HCT116 (cell line): ENCODE measurements around the gene PIAS4.

Source experiments
- EZH2 ChIP-seq: fragments of 200-600 bp; sonication (generic); IDR thresholded peaks from 2 replicates; pipeline ENCODE4 v1.6.1; 2017; ENCODE audit warnings: antibody characterized with exemption, mixed run types
- EZH2phosphoT487 ChIP-seq: fragments of 200-600 bp; IDR thresholded peaks from 2 replicates; pipeline ENCODE4 v1.6.1; 2018; ENCODE audit warnings: antibody characterized with exemption, borderline replicate concordance
- JUND ChIP-seq: IDR thresholded peaks from 2 replicates; pipeline ENCODE4 v1.6.1; 2012
- POLR2A ChIP-seq: IDR thresholded peaks from 2 replicates; pipeline ENCODE4 v1.7.0; 2011; ENCODE audit warnings: borderline replicate concordance; ENCODE audit not compliant: insufficient read depth, insufficient read length; ENCODE audit errors: extremely low read depth
- POLR2AphosphoS5 ChIP-seq: IDR thresholded peaks from 2 replicates; pipeline ENCODE4 v1.6.1; 2011; ENCODE audit warnings: mild to moderate bottlenecking, low read depth, low read length, moderate library complexity
- RAD21 ChIP-seq: IDR thresholded peaks from 2 replicates; pipeline ENCODE4 v1.6.1; 2012; ENCODE audit warnings: low read depth, mild to moderate bottlenecking
- SIN3A ChIP-seq: IDR thresholded peaks from 2 replicates; pipeline ENCODE4 v1.6.1; 2012; ENCODE audit warnings: low read depth
- SP1 ChIP-seq: IDR thresholded peaks from 2 replicates; pipeline ENCODE4 v1.6.1; 2012; ENCODE audit warnings: low read depth
- ZFX ChIP-seq: fragments of 450-650 bp; IDR thresholded peaks from 2 replicates; pipeline ENCODE4 v1.6.1; 2017
- ZNF274 ChIP-seq: fragments of 200-500 bp; sonication (Bioruptor generic); IDR thresholded peaks from 2 replicates; pipeline ENCODE4 v1.6.1; 2014; ENCODE audit warnings: mild to moderate bottlenecking, low read depth, low read length, inconsistent platforms
- TF ChIP-seq, protein P1 (sequence below), 3 experiments: fragments of 200-600 bp in 1 of 3; sonication (generic) in 1 of 3; IDR thresholded peaks in 2 of 3; conservative IDR thresholded peaks in 1 of 3; 2 replicates each; pipeline ENCODE4 v1.5.1; 2012 to 2017; ENCODE audit warnings: low read depth in 2 of 3, low read length in 2 of 3, antibody characterized with exemption in 1 of 3, borderline replicate concordance in 1 of 3, control low read depth in 1 of 3, mild to moderate bottlenecking in 1 of 3, mixed read lengths in 1 of 3, mixed run types in 1 of 3, moderate library complexity in 1 of 3; ENCODE audit not compliant: insufficient read depth in 1 of 3
- TF ChIP-seq, protein P2 (sequence below): IDR thresholded peaks from 2 replicates; pipeline ENCODE4 v1.6.1; 2012; ENCODE audit warnings: low read depth
- TF ChIP-seq, protein P3 (sequence below): IDR thresholded peaks from 2 replicates; pipeline ENCODE4 v1.6.1; 2012
- TF ChIP-seq, protein P4 (sequence below): IDR thresholded peaks from 2 replicates; pipeline ENCODE4 v1.6.1; 2011; ENCODE audit warnings: mild to moderate bottlenecking, low read length, moderate library complexity; ENCODE audit not compliant: insufficient replicate concordance; ENCODE audit errors: extremely low read depth

DNA sequence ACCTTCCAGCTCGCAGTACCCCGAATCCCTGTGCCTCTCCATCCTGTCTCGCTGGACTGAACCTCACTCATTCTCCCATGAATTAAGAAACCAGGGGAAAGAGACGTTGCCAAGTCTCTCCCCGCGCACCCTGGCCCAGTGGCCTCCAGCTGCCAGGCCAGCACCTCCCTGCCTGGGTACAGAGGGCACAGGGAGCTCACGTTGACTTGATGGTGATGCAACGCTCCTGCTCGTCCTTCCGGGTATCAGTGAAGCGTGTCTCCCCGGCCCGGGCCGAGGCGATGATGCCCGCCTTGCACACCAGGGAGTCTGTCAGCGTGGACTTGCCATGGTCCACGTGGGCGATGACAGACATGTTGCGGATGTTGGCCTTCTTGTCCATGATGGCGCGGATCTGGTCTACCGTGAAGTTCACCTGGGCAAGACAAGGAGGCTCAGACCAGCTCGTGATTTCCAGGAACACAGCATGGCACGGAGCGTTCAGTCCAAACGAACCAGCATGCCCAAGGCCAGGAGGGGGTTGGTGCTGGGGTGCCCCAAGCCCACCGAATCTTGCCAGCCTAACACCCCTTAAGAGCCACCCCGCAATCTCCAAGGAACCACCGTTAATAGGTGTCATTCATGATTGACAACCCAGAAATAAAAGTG lies 23.5 kb upstream of the PIAS4 start:
- TF ChIP-seq, protein P1, sequence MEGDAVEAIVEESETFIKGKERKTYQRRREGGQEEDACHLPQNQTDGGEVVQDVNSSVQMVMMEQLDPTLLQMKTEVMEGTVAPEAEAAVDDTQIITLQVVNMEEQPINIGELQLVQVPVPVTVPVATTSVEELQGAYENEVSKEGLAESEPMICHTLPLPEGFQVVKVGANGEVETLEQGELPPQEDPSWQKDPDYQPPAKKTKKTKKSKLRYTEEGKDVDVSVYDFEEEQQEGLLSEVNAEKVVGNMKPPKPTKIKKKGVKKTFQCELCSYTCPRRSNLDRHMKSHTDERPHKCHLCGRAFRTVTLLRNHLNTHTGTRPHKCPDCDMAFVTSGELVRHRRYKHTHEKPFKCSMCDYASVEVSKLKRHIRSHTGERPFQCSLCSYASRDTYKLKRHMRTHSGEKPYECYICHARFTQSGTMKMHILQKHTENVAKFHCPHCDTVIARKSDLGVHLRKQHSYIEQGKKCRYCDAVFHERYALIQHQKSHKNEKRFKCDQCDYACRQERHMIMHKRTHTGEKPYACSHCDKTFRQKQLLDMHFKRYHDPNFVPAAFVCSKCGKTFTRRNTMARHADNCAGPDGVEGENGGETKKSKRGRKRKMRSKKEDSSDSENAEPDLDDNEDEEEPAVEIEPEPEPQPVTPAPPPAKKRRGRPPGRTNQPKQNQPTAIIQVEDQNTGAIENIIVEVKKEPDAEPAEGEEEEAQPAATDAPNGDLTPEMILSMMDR (IDR thresholded peaks at IDR 0.05 in 2 of 3, conservative IDR thresholded peaks at IDR 0.05 in 1 of 3; ENCODE audit: borderline replicate concordance in 1 of 3, insufficient read depth in 1 of 3, low read depth in 2 of 3, low read length in 2 of 3) = no peak
- TF ChIP-seq, protein P2, sequence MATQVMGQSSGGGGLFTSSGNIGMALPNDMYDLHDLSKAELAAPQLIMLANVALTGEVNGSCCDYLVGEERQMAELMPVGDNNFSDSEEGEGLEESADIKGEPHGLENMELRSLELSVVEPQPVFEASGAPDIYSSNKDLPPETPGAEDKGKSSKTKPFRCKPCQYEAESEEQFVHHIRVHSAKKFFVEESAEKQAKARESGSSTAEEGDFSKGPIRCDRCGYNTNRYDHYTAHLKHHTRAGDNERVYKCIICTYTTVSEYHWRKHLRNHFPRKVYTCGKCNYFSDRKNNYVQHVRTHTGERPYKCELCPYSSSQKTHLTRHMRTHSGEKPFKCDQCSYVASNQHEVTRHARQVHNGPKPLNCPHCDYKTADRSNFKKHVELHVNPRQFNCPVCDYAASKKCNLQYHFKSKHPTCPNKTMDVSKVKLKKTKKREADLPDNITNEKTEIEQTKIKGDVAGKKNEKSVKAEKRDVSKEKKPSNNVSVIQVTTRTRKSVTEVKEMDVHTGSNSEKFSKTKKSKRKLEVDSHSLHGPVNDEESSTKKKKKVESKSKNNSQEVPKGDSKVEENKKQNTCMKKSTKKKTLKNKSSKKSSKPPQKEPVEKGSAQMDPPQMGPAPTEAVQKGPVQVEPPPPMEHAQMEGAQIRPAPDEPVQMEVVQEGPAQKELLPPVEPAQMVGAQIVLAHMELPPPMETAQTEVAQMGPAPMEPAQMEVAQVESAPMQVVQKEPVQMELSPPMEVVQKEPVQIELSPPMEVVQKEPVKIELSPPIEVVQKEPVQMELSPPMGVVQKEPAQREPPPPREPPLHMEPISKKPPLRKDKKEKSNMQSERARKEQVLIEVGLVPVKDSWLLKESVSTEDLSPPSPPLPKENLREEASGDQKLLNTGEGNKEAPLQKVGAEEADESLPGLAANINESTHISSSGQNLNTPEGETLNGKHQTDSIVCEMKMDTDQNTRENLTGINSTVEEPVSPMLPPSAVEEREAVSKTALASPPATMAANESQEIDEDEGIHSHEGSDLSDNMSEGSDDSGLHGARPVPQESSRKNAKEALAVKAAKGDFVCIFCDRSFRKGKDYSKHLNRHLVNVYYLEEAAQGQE = no peak
- no peak for TF ChIP-seq JUND
- no peak for TF ChIP-seq EZH2
- TF ChIP-seq ZFX = no peak
- no peak for TF ChIP-seq POLR2AphosphoS5
- TF ChIP-seq SP1 = no peak
- TF ChIP-seq ZNF274 = no peak
- no peak for TF ChIP-seq EZH2phosphoT487
- no peak for TF ChIP-seq POLR2A
- TF ChIP-seq, protein P3, sequence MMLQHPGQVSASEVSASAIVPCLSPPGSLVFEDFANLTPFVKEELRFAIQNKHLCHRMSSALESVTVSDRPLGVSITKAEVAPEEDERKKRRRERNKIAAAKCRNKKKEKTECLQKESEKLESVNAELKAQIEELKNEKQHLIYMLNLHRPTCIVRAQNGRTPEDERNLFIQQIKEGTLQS = no peak
- no peak for TF ChIP-seq RAD21
- TF ChIP-seq, protein P4, sequence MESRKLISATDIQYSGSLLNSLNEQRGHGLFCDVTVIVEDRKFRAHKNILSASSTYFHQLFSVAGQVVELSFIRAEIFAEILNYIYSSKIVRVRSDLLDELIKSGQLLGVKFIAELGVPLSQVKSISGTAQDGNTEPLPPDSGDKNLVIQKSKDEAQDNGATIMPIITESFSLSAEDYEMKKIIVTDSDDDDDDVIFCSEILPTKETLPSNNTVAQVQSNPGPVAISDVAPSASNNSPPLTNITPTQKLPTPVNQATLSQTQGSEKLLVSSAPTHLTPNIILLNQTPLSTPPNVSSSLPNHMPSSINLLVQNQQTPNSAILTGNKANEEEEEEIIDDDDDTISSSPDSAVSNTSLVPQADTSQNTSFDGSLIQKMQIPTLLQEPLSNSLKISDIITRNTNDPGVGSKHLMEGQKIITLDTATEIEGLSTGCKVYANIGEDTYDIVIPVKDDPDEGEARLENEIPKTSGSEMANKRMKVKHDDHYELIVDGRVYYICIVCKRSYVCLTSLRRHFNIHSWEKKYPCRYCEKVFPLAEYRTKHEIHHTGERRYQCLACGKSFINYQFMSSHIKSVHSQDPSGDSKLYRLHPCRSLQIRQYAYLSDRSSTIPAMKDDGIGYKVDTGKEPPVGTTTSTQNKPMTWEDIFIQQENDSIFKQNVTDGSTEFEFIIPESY = no peak
- TF ChIP-seq SIN3A = no peak
